IMR-90 (cell line): Measurements from ENCODE around the gene JMJD7. TPM values are rescaled to one million over a fixed set of nuclear protein-coding genes. Genes with fewer than 3 reads are reported as not detected.

ENCODE experiments used
- ATAC-seq: fragments of 200-7000 bp; cut with Tn5 transposase; 2 replicates; pipeline ENCODE4 v1.9.1; 2020; ENCODE audit warnings: low read depth, mild to moderate bottlenecking, moderate library complexity
- BruUV-seq: library from RNA; stranded (reverse); fragments of 400-500 nt; replicated peaks from 2 replicates; lab custom pipeline; 2021; lab: Mats Ljungman, UMichigan
- CTCF ChIA-PET: fragments of 300-600 bp; formaldehyde crosslinking; extraction: SDS; loops from one replicate; lab custom pipeline; 2021; ENCODE audit warnings: antibody characterized with exemption; lab: Yijun Ruan, JAX
- POLR2A ChIA-PET: fragments of 300-600 bp; sonication (Branson Sonifier 250); formaldehyde crosslinking; loops from one replicate; lab custom pipeline; 2022; ENCODE audit warnings: antibody characterized with exemption; ENCODE audit not compliant: unreplicated experiment; lab: Charles Lee
- DNase-seq: peaks from one replicate; pipeline ENCODE4 v3.0.0; 2013
- H2AFZ ChIP-seq: replicated peaks from 2 replicates; pipeline ENCODE3; 2013; ENCODE audit warnings: low read length, mild to moderate bottlenecking; ENCODE audit not compliant: poor library complexity
- H2AK5ac ChIP-seq: 2 replicates; pipeline ENCODE4 v1.6.1; 2013; ENCODE audit warnings: low read depth, low read length, inconsistent platforms
- H2AK9ac ChIP-seq: replicated peaks from 2 replicates; pipeline ENCODE3; 2013; ENCODE audit warnings: mild to moderate bottlenecking, low read depth, low read length, moderate library complexity; ENCODE audit not compliant: poor library complexity
- H2BK120ac ChIP-seq: 2 replicates; pipeline ENCODE4 v1.6.1; 2013; ENCODE audit warnings: low read depth, low read length, inconsistent platforms
- H2BK15ac ChIP-seq: 3 replicates; pipeline ENCODE4 v1.6.1; 2013; ENCODE audit warnings: low read depth, low read length, inconsistent platforms
- H2BK20ac ChIP-seq: 2 replicates; pipeline ENCODE4 v1.6.1; 2013; ENCODE audit warnings: low read depth, mild to moderate bottlenecking, inconsistent platforms, low read length, moderate library complexity
- H2BK5ac ChIP-seq: 2 replicates; pipeline ENCODE4 v1.6.1; 2013; ENCODE audit warnings: mild to moderate bottlenecking, low read depth, low read length, inconsistent platforms; ENCODE audit not compliant: poor library complexity, severe bottlenecking
- H3K14ac ChIP-seq: replicated peaks from 2 replicates; pipeline ENCODE4 v1.6.1; 2013; ENCODE audit warnings: low read depth, low read length, inconsistent platforms
- H3K18ac ChIP-seq: 2 replicates; pipeline ENCODE4 v1.6.1; 2013; ENCODE audit warnings: low read depth, low read length, control low read depth
- H3K23ac ChIP-seq: 2 replicates; pipeline ENCODE4 v1.6.1; 2013; ENCODE audit warnings: low read depth, low read length, inconsistent platforms
- H3K27ac ChIP-seq: 2 replicates; pipeline ENCODE4 v1.5.1; 2013; ENCODE audit warnings: mild to moderate bottlenecking, control low read depth, low read length; ENCODE audit not compliant: insufficient read depth
- H3K27me3 ChIP-seq: 2 replicates; pipeline ENCODE4 v1.6.1; 2013; ENCODE audit warnings: low read length; ENCODE audit not compliant: control insufficient read depth, insufficient read depth
- H3K36me3 ChIP-seq: 2 replicates; pipeline ENCODE4 v1.6.1; 2013; ENCODE audit warnings: low read length, mixed read lengths; ENCODE audit not compliant: control insufficient read depth, insufficient read depth
- H3K4ac ChIP-seq: 2 replicates; pipeline ENCODE4 v1.6.1; 2013; ENCODE audit warnings: low read depth, low read length, inconsistent platforms
- H3K4me1 ChIP-seq: 2 replicates; pipeline ENCODE4 v1.6.1; 2013; ENCODE audit warnings: low read length, mixed read lengths; ENCODE audit not compliant: control insufficient read depth, insufficient read depth
- H3K4me2 ChIP-seq: 2 replicates; pipeline ENCODE4 v1.6.1; 2013; ENCODE audit warnings: low read depth, mild to moderate bottlenecking, control low read depth, low read length, moderate library complexity
- H3K4me3 ChIP-seq: 2 replicates; pipeline ENCODE4 v1.5.1; 2013; ENCODE audit warnings: low read depth, mild to moderate bottlenecking, control low read depth, low read length, moderate library complexity; ENCODE audit not compliant: insufficient read depth
- H3K56ac ChIP-seq: 2 replicates; pipeline ENCODE4 v1.6.1; 2013; ENCODE audit warnings: low read length, inconsistent platforms; ENCODE audit not compliant: insufficient read depth; ENCODE audit errors: extremely low read depth
- H3K79me1 ChIP-seq, 2 experiments: 2 replicates each; pipeline ENCODE4 v1.6.1; 2013; ENCODE audit warnings: low read length in 2 of 2, inconsistent platforms in 1 of 2, low read depth in 1 of 2
- H3K9ac ChIP-seq: 2 replicates; pipeline ENCODE4 v1.6.1; 2013; ENCODE audit warnings: low read depth, low read length, control low read depth
- H3K9me1 ChIP-seq: 2 replicates; pipeline ENCODE4 v1.6.1; 2013; ENCODE audit warnings: low read length, inconsistent platforms; ENCODE audit not compliant: insufficient read depth
- H3K9me3 ChIP-seq: 2 replicates; pipeline ENCODE4 v1.6.1; 2013; ENCODE audit warnings: low read length; ENCODE audit not compliant: control insufficient read depth, insufficient read depth
- H4K20me1 ChIP-seq: 2 replicates; pipeline ENCODE4 v1.6.1; 2013; ENCODE audit warnings: low read length, inconsistent platforms; ENCODE audit not compliant: insufficient read depth
- H4K5ac ChIP-seq: 2 replicates; pipeline ENCODE4 v1.6.1; 2013; ENCODE audit warnings: mild to moderate bottlenecking, low read depth, low read length, control low read depth
- H4K8ac ChIP-seq, 2 experiments: 2 replicates each; pipeline ENCODE4 v1.6.1; 2013; ENCODE audit warnings: low read depth in 2 of 2, low read length in 2 of 2, control low read depth in 1 of 2, inconsistent platforms in 1 of 2
- H4K91ac ChIP-seq: 2 replicates; pipeline ENCODE4 v1.6.1; 2013; ENCODE audit warnings: low read depth, low read length, inconsistent platforms; ENCODE audit not compliant: insufficient read depth
- BHLHE40 ChIP-seq: fragments of 150-350 bp; IDR thresholded peaks from 2 replicates; pipeline ENCODE4 v1.6.1; 2016; ENCODE audit warnings: mild to moderate bottlenecking, low read depth, low read length
- CHD1 ChIP-seq: IDR thresholded peaks from 2 replicates; pipeline ENCODE4 v1.6.1; 2012; ENCODE audit warnings: low read depth, low read length, improper control_type of control experiment
- CTCF ChIP-seq: conservative IDR thresholded peaks from 2 replicates; pipeline ENCODE4 v1.5.1; 2012; ENCODE audit warnings: mild to moderate bottlenecking, low read depth, low read length, improper control_type of control experiment
- ELK1 ChIP-seq: fragments of 150-350 bp; IDR thresholded peaks from 2 replicates; pipeline ENCODE4 v1.6.1; 2016; ENCODE audit warnings: low read depth, mild to moderate bottlenecking, low read length, moderate library complexity, borderline replicate concordance
- MAFK ChIP-seq: IDR thresholded peaks from 2 replicates; pipeline ENCODE4 v1.6.1; 2012; ENCODE audit warnings: low read depth, low read length, improper control_type of control experiment
- MAZ ChIP-seq: IDR thresholded peaks from 2 replicates; pipeline ENCODE4 v1.6.1; 2012; ENCODE audit warnings: low read depth, mild to moderate bottlenecking, low read length, improper control_type of control experiment, moderate library complexity, borderline replicate concordance
- MXI1 ChIP-seq: IDR thresholded peaks from 2 replicates; pipeline ENCODE4 v1.6.1; 2012; ENCODE audit warnings: low read depth, mild to moderate bottlenecking, low read length, moderate library complexity, borderline replicate concordance
- NFE2L2 ChIP-seq: fragments of 150-350 bp; IDR thresholded peaks from 2 replicates; pipeline ENCODE4 v1.6.1; 2016; ENCODE audit warnings: low read depth, mild to moderate bottlenecking, low read length
- POLR2A ChIP-seq: IDR thresholded peaks from 2 replicates; pipeline ENCODE4 v1.6.1; 2012; ENCODE audit warnings: mild to moderate bottlenecking, low read depth, low read length
- RAD21 ChIP-seq: IDR thresholded peaks from 2 replicates; pipeline ENCODE4 v1.6.1; 2012; ENCODE audit warnings: low read length, improper control_type of control experiment
- RFX5 ChIP-seq: IDR thresholded peaks from 2 replicates; pipeline ENCODE4 v1.8.0; 2012; ENCODE audit warnings: low read depth, mild to moderate bottlenecking, low read length, moderate library complexity
- SMC3 ChIP-seq: fragments of 150-350 bp; IDR thresholded peaks from 2 replicates; pipeline ENCODE4 v1.6.1; 2016; ENCODE audit warnings: low read depth, mild to moderate bottlenecking, antibody characterized with exemption, low read length, moderate library complexity
- WGBS, 2 experiments: methylation state at CpG; one replicate each; pipeline versions ENCODE4 v1.1.5 to v1.1.7; 2013; ENCODE audit warnings: missing lambda C conversion rate in 2 of 2; ENCODE audit not compliant: insufficient read length in 1 of 2; ENCODE audit errors: extremely low coverage in 2 of 2; 5-methylcytosine and 5-hydroxymethylcytosine counted together
- dilution Hi-C: fragments of 300-500 bp; cut with HindIII; formaldehyde crosslinking; loops from one replicate; pipeline ENCODE4 v1.14.3; 2018; ENCODE audit warnings: low sequenced_read_pairs; ENCODE audit not compliant: unreplicated experiment
- in situ Hi-C: fragments of 300-500 bp; cut with MboI; formaldehyde crosslinking; loops from 3 replicates; pipeline ENCODE4 v1.14.3; 2019; ENCODE audit warnings: low sequenced_read_pairs, inconsistent platforms, mixed read lengths
- intact Hi-C: fragments of 100-400 bp; cut with micrococcal nuclease; formaldehyde crosslinking; loops from 2 replicates; pipeline ENCODE4 v1.10.0; 2022
- polyA plus RNA-seq, 3 experiments: library from polyadenylated mRNA; depleted of rRNA; stranded (reverse); fragments of >200 nt; gene quantifications; 2 replicates each; pipeline ENCODE4 v1.2.3, GENCODE V29; 2012; ENCODE audit warnings: low replicate concordance in 1 of 3
- total RNA-seq: library from RNA; depleted of rRNA; stranded (reverse); fragments of >200 nt; gene quantifications from 2 replicates; pipeline ENCODE4 v1.2.3, GENCODE V29; 2012

The JMJD7 gene
- total and polyA plus RNA-seq, 2 of the 4 experiments (the other 2 are of a cell fraction) = 5.0 to 6.3 TPM

GRCh38 chr15:41788262-41788661, 39.6 kb upstream of the JMJD7 start:
- H4K20me1 ChIP-seq = peaks cover 3% of the 10 kb centered on the region; the same call in 1 of the 2 replicates
- H3K4me1 ChIP-seq = peaks cover 12% of the 10 kb centered on the region
- in situ Hi-C loops (no loop called here), intact Hi-C loops (no loop called here), dilution Hi-C loops (no loop called here)
- TF ChIP-seq CTCF (no peak), MAFK (no peak), RFX5 (no peak), BHLHE40 (no peak), POLR2A (no peak), SMC3 (no peak), MXI1 (no peak), CHD1 (no peak), MAZ (no peak), NFE2L2 (no peak), ELK1 (no peak), RAD21 (no peak)
- H3K23ac ChIP-seq = no peak overlapping the region
- no peak overlapping the region for H3K18ac ChIP-seq
- no peak overlapping the region for H3K27ac ChIP-seq
- no peak overlapping the region for H2BK5ac ChIP-seq
- DNase-seq (no peak), ATAC-seq (no peak)
- H4K91ac ChIP-seq = no peak overlapping the region
- no peak overlapping the region for H2BK15ac ChIP-seq
- no TSS peak for BruUV-seq
- H3K36me3 ChIP-seq = no peaks in the 10 kb centered on the region
- no peak overlapping the region for H3K4me2 ChIP-seq
- no peak overlapping the region; the same call in 1 of the 2 replicates for H2AK5ac ChIP-seq
- no peak overlapping the region for H4K8ac ChIP-seq
- no peaks in the 10 kb centered on the region for H3K27me3 ChIP-seq
- H3K9me3 ChIP-seq = no peaks in the 10 kb centered on the region
- 94% methylated on average over 2 of the region's 3 CpGs; no CpG with 5 or more reads in 1 of the 2 experiments for WGBS, 2 experiments
- H3K4me3 ChIP-seq = no peak overlapping the region
- H3K4ac ChIP-seq = no peak overlapping the region
- H3K9ac ChIP-seq = no peak overlapping the region
- H3K56ac ChIP-seq = no peak overlapping the region
- H2BK20ac ChIP-seq = no peak overlapping the region
- ChIA-PET CTCF (no interaction called here), POLR2A (no interaction called here)
- H3K79me1 ChIP-seq = peaks cover 42 to 73% of the 10 kb centered on the region in 2 experiments
- no peak overlapping the region for H2BK120ac ChIP-seq
- H2AK9ac ChIP-seq = no peak overlapping the region
- peaks cover 27% of the 10 kb centered on the region for H3K9me1 ChIP-seq
- H3K14ac ChIP-seq = no peak overlapping the region; the same call in 1 of the 2 replicates
- H4K5ac ChIP-seq = no peak overlapping the region
- no peak overlapping the region for H2AFZ ChIP-seq
